GM18868 (cell line): ENCODE measurements around the gene RCSD1.
A peak's percentile ranks its signal among the peaks of the same experiment; 100 is the strongest.

Experiments used
- ATAC-seq: cut with Tn5 transposase; IDR thresholded peaks from one replicate; pipeline ENCODE4 v1.9.1; 2021; ENCODE audit warnings: mild to moderate bottlenecking, moderate library complexity; ENCODE audit not compliant: unreplicated experiment

The RCSD1 gene

DNA sequence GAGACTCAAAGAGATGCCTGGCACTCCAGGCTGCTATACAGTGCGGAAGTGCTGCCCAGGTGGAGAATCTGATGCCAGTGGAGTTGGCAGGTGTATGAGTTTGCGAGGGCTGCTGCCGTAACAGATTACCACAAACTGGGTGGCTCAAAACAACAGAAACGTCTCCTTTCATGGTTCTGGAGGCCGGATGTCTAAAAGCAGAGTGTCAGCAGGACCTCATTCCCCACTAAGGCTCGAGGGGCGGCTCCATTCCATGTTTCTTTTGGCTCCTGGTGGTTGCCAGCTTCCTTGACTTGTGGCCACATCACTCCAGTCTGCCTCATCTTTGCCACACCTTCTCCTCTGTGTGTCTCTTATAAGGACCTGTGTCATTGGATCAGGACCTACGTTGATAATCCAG, 10.0 kb downstream of the RCSD1 start:
- ATAC-seq: no peak

DNA sequence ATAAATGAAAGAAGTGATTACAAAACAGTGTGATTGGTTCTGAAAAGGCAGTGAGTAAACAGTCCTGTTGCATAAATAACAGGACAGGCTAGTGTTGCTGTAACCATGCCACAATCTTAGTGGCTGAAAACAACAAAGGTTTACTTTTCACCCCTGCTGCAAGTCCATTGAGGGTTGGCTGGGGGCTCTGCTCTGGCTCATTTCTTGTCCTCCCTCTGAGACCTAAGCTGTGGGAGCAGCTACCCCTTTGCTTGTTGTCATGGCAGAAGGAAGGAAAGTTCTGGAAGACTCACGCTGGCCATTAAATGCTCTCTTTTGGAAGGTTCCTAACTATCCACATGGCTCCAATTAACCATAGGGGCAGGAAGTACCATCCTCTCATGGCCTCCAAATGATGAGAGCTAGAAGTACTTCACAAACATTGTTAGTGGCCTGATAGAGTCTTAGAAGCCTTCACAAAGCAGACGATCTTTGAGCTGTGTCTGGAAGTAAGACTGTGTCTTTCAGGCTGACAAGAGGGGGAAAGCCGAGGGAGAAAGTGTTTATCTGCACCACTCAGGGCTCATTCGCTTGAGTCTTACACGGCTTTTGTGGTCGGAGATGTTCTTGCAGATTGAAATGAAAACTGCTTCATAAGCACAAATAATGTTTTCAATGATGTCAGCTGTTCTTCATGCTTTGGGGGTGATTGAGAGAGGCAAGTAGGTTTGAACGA, 11.9 kb downstream of the RCSD1 start:
- no peak for ATAC-seq

DNA sequence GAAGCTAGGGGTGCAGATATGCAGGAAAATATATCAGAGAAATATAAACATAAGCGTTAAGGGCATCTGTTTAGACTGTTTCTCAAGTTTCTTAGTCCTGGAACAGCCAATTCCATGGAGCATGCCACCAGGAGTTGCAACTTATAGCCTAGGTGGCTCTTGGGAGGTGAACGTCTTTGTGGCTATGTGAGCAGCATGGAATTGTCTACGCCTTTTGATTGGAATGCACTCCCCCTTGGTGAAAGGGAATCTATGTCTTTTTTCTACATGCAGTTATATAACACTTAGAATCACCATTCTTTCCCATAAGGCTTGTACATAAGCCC, 12.4 kb downstream of the RCSD1 start:
- no peak for ATAC-seq

DNA sequence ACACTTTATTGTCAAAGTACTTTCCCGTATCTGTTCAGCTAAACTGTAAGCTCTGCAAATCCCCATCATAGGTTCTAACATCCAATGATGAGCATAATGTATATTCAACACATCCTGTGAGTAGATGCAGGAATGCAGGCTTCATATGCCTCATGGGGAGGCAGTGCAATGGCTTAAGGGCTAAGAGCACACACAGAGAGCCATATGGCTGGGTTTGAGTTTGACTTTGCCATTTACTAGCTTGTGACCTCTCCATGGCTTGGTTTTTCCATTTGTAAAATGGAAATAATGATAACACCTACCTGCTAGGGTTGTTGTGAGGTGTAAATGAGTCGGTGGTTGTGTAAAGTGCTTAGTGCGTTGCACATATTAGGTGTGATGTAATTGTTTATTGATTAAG, 13.4 kb downstream of the RCSD1 start:
- no peak for ATAC-seq

DNA sequence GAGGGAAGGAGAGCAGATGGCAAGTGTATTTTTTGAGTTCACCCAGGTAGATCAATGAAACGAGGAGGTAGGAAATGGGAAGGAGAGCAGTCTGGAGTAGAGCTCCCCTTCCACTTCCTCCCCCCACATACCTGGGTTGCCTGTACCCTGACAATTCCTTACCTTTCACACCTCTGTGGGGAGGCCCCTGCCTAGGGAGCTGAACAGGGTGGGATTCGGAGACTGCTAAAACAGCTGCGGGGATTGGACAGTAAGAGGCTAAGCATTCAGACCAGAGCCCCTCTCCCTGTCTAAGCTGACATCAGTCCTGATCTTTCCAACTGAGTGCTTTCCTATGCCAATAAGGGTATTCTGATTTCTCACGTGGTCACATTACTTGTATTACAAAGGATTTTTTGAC, 14.5 kb downstream of the RCSD1 start:
- ATAC-seq: no peak

DNA sequence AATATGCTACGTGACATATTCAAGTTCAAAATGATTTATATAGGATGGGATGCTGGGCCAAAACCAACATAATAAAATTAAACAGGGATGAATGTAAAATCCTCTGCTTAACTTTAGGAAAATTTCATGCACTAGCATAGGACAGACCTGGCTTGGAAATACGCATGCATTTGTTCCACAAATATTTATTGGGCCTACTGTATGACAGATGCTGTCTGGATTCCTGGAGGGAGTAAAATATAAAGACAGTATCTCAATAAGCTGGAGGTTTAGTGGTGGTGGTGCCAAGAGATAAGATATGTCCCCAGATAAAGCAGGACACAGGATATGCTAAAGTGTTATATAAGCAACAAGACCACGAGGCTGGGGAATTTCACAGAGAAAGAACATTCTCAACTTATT, 15.1 kb downstream of the RCSD1 start:
- ATAC-seq: no peak

DNA sequence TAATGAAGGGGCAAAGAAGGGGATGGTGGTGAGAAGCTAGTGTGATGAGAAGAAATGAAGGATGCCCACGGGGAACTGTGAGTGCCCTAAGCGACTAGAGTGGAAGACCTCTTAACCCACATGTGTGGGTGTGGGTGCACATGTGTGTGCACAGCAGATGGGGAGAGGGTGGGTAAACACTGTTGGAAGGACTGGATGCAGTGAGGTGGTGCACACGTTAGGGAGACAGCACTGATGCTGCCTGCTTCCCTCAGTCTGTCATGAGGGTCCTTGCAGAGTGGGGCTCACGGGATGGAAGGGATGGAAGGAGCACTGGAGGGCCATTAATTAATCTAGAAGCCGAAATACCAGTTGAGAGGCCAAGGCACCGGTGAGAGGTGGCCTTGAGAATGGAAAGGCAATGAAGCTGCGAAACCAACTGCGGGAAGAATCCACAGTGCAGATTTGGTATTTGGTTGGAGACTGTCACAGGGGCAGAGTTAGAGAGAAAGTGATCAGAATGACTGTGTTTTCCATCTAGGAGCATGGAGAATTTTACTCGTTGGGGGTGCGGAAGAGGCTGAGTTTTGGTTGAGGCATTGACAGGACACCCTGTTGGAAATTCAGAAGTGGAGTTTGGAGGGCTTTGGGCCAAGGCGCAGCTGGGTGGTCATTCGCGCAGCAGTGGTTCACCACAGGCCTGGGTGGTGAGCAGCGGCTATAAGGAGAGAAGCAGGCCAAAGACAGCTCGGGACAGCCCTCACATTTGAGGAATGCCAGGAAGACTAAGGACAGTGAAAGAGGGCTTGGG, 15.8 kb downstream of the RCSD1 start:
- no peak for ATAC-seq

DNA sequence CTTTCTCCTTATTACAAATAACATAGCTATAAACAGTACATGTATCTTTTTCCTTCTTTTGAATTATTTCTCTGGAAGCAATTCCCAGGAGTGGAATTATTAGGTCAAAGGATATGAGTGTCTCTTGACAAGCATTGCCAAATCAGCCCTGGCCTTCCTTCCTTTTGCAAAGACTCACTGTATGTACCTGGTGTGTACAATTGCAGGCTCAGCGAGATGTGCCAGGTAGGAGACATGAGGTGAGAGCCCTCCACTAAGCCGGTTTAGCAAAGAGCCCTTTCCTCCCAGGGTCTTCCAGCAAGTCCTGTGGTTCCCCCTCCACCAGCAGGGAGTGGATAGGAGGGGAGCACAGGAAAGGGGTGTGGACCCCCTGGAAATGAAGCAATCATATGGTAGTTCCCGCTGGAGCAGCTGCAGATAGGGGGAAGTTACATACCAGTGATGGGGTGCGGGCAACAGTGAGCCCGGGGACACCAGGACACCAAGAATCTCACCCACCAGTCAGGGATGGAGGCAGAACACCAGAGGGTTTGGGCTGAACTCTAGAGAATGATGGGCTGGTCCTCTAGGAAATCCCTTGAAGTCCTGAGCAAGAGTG, 18.3 kb downstream of the RCSD1 start:
- no peak for ATAC-seq

DNA sequence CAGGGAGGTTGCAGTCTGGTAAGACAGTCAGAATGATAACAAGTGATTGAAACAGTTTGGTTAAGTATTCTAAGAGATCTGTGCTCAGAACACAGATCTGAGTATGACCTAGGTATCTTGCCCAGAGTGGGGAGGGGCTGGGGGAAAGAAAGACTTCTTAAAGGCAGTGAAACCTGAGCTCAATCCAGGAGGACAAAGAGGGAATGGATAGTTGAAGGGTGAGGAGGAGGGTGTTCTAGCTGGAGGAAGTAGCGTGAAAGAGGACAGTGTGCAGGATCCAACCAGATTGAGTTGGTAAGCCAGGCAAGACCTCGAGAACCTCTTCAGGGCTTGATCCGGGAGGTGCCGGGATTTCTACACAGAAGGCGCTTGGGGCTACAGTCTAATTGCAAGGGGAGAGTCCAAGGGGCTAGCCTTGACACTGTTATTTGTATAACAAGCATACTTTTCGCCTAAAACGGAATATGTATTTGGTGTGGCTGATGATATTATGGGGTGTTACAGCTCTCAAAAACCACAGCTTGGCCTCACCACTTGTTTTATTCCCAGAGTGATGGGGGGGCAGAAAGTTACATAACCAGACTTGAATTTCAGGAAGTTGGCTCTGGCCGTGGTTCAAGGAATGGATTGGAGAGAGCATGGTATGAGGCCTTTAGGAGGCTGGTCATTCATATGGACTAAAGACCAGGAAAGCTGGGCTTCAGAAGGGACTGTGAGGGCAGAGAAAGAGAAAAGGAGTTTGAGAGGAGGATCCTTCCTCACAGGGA, 19.1 kb downstream of the RCSD1 start:
- ATAC-seq: no peak

DNA sequence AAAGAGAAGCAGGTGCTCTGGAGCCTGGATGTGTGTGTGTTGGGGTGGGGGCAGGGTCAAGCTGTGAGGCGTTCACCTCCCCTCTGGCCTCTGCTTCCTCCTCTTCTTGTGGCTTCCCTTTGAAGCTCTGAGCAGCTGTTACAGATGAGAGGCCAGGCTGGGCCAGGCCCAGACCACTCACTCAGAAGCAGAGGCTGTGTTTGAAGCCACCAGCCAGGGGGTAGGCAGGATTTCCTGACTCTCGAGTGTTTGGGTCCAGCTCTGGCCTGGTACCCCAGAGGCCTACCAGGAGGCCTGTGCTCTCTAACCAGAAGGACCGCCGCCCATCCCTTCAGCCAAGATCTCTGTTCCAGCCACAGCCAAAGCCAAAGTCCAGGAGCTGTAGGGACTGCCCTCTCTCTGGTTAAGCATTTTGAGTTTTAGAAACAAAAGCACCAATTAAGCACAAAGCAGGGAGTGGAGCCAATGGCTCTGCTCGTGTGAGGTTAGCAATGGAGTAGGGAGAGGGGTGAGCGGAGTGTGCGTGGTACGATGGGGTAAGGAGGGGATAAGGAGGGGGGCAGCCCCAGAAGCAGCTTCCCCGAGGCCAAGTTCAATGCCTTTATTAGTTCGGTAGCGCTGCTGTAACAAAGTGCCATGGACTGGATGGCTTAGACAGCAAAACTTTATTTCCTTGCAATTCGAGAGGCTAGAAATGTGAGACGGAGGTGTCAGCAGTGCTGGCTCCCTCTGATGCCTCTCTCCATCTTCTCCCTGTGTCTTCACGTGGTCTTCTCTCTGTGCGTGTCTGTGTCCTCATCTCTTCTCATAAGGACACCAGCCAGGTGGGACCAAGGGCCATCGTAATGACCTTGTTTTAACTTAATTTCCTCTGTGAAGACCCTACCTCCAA, 20.5 kb downstream of the RCSD1 start:
- peak; percentile 61 for ATAC-seq

DNA sequence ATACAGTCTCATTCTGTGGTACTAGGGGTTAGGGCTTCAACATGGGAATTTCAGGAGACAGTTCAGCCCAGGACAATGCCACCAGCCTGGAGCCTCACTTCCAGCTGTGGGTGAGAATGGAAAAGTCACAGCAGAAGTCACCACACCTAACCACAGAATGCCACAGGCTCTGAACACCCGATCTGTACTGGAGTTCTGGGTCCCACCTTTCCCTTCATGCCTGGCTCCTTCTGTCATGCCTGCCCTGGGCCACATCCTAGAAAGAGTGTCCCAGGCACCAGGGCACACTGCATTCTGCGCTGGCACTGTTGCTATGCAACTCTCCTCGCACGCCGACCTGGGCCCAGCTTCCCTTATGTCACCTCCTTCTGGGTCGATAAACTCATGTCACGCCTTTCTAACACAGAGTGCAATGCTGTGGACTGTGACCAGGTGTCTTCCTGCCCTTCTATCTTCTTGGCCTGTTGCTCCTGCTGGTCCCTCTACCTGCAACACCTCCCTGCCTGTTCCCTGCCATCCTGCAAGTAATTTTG, 21.2 kb downstream of the RCSD1 start:
- ATAC-seq: peak; percentile 44

DNA sequence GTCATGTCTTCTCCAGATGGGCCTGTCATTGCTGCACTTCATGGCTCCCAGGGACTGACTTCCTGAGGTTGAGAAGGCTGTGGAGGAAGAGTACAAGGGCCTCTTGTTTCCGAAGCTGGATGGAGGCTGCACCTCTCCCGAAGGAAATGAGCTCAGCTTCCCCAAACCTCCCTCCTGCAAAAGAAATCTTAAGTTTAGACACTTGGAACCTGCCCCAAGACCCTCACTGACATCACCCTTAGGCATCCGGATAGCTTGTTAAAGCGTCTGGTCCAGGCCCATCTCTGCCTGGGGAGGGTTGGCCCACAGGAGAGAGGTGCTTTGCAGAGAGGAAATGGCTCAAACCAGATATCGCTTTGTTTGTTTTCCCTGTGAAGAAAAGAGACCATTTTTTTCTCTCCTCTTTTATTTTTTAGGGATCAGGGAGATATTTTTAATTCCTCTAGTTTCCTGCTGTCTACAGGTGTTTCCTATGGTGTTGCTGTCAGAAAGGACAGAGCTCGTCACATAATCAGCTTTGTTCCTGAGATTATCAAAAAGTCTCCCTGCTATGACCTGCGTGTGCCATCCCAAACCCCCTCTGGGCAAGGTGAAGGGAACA, 25.0 kb downstream of the RCSD1 start:
- no peak for ATAC-seq

DNA sequence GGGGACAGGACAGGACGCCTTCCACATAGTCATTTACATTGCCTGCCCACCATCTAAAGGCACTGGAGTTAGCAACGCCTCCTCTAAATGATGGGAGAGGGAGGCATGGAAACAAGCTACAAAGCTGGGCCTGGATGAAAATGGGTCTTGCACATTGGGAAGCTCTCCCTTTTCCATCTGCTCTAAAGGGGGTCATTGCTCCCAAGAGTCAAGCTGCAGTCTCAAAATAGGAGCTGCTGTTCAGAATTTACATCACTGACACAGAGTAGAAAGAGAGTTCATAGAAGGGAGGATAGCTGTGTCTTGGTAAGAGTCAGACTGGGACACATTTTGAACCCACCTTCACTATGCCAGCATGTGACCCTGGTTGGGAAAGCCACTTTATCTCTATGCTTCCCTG, 26.6 kb downstream of the RCSD1 start:
- no peak for ATAC-seq

DNA sequence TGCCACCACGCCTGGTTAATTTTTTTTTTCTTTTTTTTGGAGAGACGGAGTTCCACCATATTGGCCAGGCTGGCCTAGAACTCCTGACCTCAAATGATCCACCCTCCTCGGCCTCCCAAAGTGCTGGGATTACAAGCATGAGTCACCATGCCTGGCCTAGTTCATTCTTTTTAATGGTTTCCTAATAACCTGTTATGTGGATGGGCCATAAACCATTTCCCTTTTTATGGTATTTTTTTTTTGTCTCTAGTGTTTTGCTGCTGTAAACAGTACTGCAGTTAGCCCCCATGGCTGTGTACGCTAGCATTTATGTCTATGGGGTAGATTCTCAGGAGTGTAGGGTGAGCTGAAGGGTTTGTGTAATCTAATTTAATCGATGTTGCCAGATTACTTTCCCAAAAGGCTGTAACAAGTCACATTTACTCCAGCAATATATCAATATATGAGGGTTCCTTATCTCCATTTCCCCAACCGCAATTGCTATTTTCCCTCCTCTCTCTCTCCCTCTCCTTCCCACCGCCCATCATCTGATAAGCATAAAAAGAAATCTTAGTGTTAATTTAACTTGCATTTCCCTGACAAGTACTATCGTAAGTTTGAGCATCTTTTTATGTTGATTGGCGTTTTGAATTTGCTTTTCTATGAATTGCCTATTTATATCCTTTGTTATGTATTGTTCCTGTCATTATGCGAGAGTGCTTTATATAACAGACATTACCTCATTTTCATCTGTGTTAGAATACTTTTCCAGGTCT, 28.7 kb downstream of the RCSD1 start:
- ATAC-seq: no peak

DNA sequence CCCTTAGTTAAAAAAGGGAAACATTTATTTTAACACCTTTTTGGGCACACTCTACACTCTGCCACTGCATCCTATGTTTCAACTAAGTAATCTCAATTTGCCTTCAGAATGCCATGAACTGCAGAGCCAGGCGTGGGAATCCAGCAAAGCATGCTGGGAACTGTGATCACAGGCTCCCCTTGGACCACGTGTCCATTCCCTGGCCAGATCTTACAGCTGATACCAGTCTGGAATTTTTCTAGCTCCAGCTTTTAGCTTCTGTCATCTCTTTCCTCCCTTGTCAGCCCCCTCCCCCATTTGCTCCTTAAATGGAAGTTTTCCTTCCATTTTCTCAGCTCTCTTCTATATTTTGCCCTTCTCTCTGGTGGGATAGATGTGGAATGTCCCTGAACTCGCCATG, 29.4 kb downstream of the RCSD1 start:
- no peak for ATAC-seq

DNA sequence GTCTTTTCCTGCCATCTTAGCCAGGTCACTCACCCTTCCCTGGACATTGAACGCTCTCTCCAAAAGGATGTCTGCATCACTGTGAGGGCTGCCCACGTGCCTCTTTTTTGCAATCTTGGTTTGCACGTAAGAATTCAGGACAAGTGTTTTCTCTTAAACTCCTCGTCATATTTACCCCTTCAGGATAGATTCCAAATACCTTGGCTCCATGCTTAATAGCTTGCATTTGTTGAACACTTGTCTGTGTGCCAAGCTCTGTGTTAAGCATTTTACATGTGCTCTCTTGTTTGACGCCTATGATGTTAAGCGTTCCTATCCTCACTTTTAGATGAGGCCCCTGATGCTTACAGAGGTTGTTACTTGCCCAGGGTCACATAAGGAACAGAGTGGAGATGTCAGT, 29.8 kb downstream of the RCSD1 start:
- no peak for ATAC-seq

DNA sequence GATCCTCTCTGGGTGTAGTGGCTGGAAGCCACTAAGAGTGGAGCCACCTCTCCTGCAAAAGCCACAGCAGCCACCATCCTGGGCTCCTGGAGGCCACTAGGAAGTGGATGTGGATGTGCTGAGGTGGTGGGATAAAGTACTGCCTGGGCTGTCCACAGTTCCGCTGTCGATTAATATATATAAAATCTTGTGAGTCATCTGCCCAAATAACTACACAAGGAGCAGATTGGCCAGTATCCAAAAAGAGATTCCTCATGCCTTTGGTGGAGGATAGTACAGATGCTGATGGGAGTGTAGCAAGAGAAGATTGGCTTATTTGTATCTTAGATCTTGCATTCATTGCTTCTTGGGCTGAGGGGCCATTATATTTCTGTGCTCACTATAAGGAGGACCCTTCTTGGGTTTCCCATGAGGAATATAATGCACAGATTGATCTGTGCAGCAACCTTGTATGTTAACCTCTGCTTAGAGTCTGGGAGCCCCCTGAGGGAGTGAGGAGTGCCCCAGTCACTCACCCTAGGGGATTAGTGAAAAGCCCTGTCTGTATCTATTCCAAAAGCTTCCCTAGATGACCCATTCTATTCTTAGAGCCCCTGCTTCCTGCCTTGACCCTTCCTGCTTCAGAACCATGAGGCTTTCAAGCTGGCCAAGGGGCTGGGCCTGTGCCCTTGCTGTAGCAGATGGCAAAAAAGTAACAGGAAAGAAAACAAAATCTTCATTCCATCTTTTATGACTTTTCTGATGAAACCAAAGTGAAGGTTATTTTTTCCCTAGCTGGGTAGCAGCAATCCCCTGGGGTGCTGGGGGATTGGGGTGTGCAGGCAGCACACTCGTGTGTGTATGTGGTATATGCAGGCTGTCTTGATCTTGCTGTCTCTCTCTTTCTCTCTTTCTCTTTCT, 31.7 kb downstream of the RCSD1 start:
- ATAC-seq: no peak
